D721Med (cell line): Measurements from ENCODE around the gene FOXP1.

Experiments used
- DNase-seq: peaks from one replicate; pipeline ENCODE4 v3.0.0; 2011; ENCODE audit warnings: low spot score; ENCODE audit not compliant: insufficient read length
- FAIRE-seq: peaks from 2 replicates; lab custom pipeline; 2011; peaks lifted over from hg19 to GRCh38; lab: Jason Lieb, UNC
- CTCF ChIP-seq: IDR thresholded peaks from 2 replicates; pipeline ENCODE4 v1.5.1; 2012; ENCODE audit warnings: mild to moderate bottlenecking, control low read depth; ENCODE audit not compliant: insufficient read depth; ENCODE audit errors: missing control alignments

FOXP1 gene

GRCh38 chr3:71271596-71271995 is 311.9 kb downstream of the FOXP1 start:
- peak; percentile 61 for FAIRE-seq

GRCh38 chr3:71269906-71270305 is 313.6 kb downstream of the FOXP1 start:
- FAIRE-seq: no peak
- no peak for TF ChIP-seq CTCF
- DNase-seq: no peak

More at GRCh38 chr3:71271596-71271995, 311.9 kb downstream of the FOXP1 start:
- DNase-seq: no peak
- TF ChIP-seq CTCF: no peak

GRCh38 chr3:71268462-71268999 is 315.0 kb downstream of the FOXP1 start:
- TF ChIP-seq CTCF: no peak
- DNase-seq: no peak

GRCh38 chr3:71266875-71267274 is 316.7 kb downstream of the FOXP1 start:
- no peak for TF ChIP-seq CTCF
- no peak for DNase-seq
- FAIRE-seq: no peak

More at GRCh38 chr3:71268462-71268999, 315.0 kb downstream of the FOXP1 start:
- no peak for FAIRE-seq

- TF ChIP-seq CTCF: no peak
- DNase-seq (no peak), FAIRE-seq (no peak)
Observed at GRCh38 chr3:71265365-71265915, 318.1 kb downstream of the FOXP1 start.

GRCh38 chr3:71264840-71265239 is 318.7 kb downstream of the FOXP1 start:
- no peak for DNase-seq
- FAIRE-seq: no peak

More at GRCh38 chr3:71264840-71265239, 318.7 kb downstream of the FOXP1 start:
- TF ChIP-seq CTCF: no peak
